ENCODE measurements around the gene MST1R.

- no peak for TF ChIP-seq TARDBP (IDR thresholded peaks at IDR 0.05)
- TF ChIP-seq HDGF (IDR thresholded peaks at IDR 0.05; ENCODE audit: borderline replicate concordance): no peak
- no peak for TF ChIP-seq ZNF384 (IDR thresholded peaks at IDR 0.05)
- TF ChIP-seq SUZ12 (IDR thresholded peaks at IDR 0.05): no peak
- no peak for TF ChIP-seq ARNT (IDR thresholded peaks at IDR 0.05)
- TF ChIP-seq FOXA1 (IDR thresholded peaks at IDR 0.05): no peak
- TF ChIP-seq FOXM1 (IDR thresholded peaks at IDR 0.05; ENCODE audit: borderline replicate concordance): no peak
- TF ChIP-seq BHLHE40 (IDR thresholded peaks at IDR 0.05; ENCODE audit: borderline replicate concordance): no peak
- TF ChIP-seq CTBP1 (IDR thresholded peaks at IDR 0.05; ENCODE audit: borderline replicate concordance): no peak
Measured at GRCh38 chr3:49906073-49906743, 2.5 kb upstream of the MST1R start.
